Panc1 (cell line): ENCODE results near the gene ISYNA1. TPM values are rescaled to one million over a fixed set of nuclear protein-coding genes. Genes with fewer than 3 reads are reported as not detected.

Experiments used
- ATAC-seq: fragments of 200-7000 bp; cut with Tn5 transposase; 2 replicates; pipeline ENCODE4 v1.9.1; 2020; ENCODE audit warnings: mild to moderate bottlenecking, moderate library complexity
- BruUV-seq: library from RNA; stranded (reverse); fragments of 400-500 nt; replicated peaks from 2 replicates; lab custom pipeline; 2021; lab: Mats Ljungman, UMichigan
- CTCF ChIA-PET: fragments of 300-600 bp; sonication (Branson Sonifier 250); formaldehyde crosslinking; loops from one replicate; lab custom pipeline; 2022; ENCODE audit warnings: antibody characterized with exemption; lab: Charles Lee
- POLR2A ChIA-PET: fragments of 300-600 bp; sonication (Branson Sonifier 250); formaldehyde crosslinking; loops from one replicate; lab custom pipeline; 2022; ENCODE audit warnings: antibody characterized with exemption; lab: Charles Lee
- DNase-seq: peaks from one replicate; pipeline ENCODE4 v3.0.0-alpha.2; 2010; ENCODE audit warnings: low read depth, low spot score
- H3K27ac ChIP-seq: 2 replicates; pipeline ENCODE4 v1.5.1; 2011; ENCODE audit warnings: mild to moderate bottlenecking, low read length, inconsistent platforms
- H3K27me3 ChIP-seq: fragments of 200-500 bp; sonication (Bioruptor generic); 2 replicates; pipeline ENCODE4 v1.6.0; 2014; ENCODE audit warnings: low read length, inconsistent platforms; ENCODE audit not compliant: control insufficient read depth, insufficient read depth
- H3K36me3 ChIP-seq: fragments of 200-500 bp; sonication (Bioruptor generic); 2 replicates; pipeline ENCODE4 v1.5.1; 2014; ENCODE audit warnings: inconsistent platforms, mild to moderate bottlenecking, low read length, moderate library complexity; ENCODE audit not compliant: control insufficient read depth, insufficient read depth
- H3K4me1 ChIP-seq: 2 replicates; pipeline ENCODE4 v1.5.1; 2011; ENCODE audit warnings: inconsistent platforms, mild to moderate bottlenecking, low read length, moderate library complexity; ENCODE audit not compliant: control insufficient read depth, insufficient read depth
- H3K4me3 ChIP-seq, 2 experiments: 2 replicates each; pipeline ENCODE4 v1.5.1; 2011 to 2012; ENCODE audit warnings: low read depth in 2 of 2, low read length in 2 of 2, mild to moderate bottlenecking in 2 of 2, inconsistent platforms in 1 of 2, moderate library complexity in 1 of 2
- H3K9me3 ChIP-seq: fragments of 200-500 bp; sonication (Bioruptor generic); 2 replicates; pipeline ENCODE4 v1.5.1; 2014; ENCODE audit warnings: low read depth, mild to moderate bottlenecking, inconsistent platforms, low read length, moderate library complexity; ENCODE audit not compliant: control insufficient read depth, insufficient read depth
- POLR2AphosphoS5 ChIP-seq: IDR thresholded peaks from 2 replicates; pipeline ENCODE4 v1.6.1; 2012; ENCODE audit warnings: mild to moderate bottlenecking, low read depth, low read length, moderate library complexity
- REST ChIP-seq, 2 experiments: IDR thresholded peaks; 2 replicates each; pipeline ENCODE4 v1.6.1; 2011 to 2012; ENCODE audit warnings: low read depth in 2 of 2, control low read depth in 1 of 2, low read length in 1 of 2, mild to moderate bottlenecking in 1 of 2, moderate library complexity in 1 of 2; ENCODE audit not compliant: insufficient read depth in 1 of 2
- SIN3A ChIP-seq: IDR thresholded peaks from 2 replicates; pipeline ENCODE4 v1.6.1; 2012; ENCODE audit warnings: low read depth, mild to moderate bottlenecking, low read length, moderate library complexity, borderline replicate concordance; ENCODE audit not compliant: insufficient read depth
- TCF7L2 ChIP-seq: IDR thresholded peaks from 2 replicates; pipeline ENCODE4 v1.6.1; 2011; ENCODE audit warnings: mild to moderate bottlenecking, low read depth, low read length, inconsistent platforms
- in situ Hi-C: cut with HindIII; loops from 2 replicates; pipeline ENCODE4 v1.10.0; 2016; ENCODE audit warnings: low sequenced_read_pairs, low pct_unique_long_range_greater_than_20kb
- intact Hi-C: fragments of 100-400 bp; cut with micrococcal nuclease; formaldehyde crosslinking; loops from one replicate; pipeline ENCODE4 v1.10.0; 2022; ENCODE audit not compliant: unreplicated experiment
- total RNA-seq: library from RNA; stranded (reverse); gene quantifications from one replicate; pipeline ENCODE4 v1.2.1, GENCODE V29; 2021; ENCODE audit not compliant: unreplicated experiment
- TF ChIP-seq, protein P1 (sequence below): fragments of 450-650 bp; IDR thresholded peaks from 2 replicates; pipeline ENCODE4 v1.5.1; 2017; ENCODE audit warnings: mild to moderate bottlenecking

Gene ISYNA1
- total RNA-seq, 1 experiment from 2014 or later = 351 TPM

- TF ChIP-seq, protein P1, sequence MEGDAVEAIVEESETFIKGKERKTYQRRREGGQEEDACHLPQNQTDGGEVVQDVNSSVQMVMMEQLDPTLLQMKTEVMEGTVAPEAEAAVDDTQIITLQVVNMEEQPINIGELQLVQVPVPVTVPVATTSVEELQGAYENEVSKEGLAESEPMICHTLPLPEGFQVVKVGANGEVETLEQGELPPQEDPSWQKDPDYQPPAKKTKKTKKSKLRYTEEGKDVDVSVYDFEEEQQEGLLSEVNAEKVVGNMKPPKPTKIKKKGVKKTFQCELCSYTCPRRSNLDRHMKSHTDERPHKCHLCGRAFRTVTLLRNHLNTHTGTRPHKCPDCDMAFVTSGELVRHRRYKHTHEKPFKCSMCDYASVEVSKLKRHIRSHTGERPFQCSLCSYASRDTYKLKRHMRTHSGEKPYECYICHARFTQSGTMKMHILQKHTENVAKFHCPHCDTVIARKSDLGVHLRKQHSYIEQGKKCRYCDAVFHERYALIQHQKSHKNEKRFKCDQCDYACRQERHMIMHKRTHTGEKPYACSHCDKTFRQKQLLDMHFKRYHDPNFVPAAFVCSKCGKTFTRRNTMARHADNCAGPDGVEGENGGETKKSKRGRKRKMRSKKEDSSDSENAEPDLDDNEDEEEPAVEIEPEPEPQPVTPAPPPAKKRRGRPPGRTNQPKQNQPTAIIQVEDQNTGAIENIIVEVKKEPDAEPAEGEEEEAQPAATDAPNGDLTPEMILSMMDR = no peak
- TF ChIP-seq REST (IDR thresholded peaks at IDR 0.05; ENCODE audit: insufficient read depth in 1 of 2, low read depth in 2 of 2, low read length in 1 of 2) (no peak), POLR2AphosphoS5 (no peak), SIN3A (no peak), TCF7L2 (no peak)
- ATAC-seq (no peak), DNase-seq (no peak)
- no peak overlapping the region for H3K27ac ChIP-seq
- BruUV-seq = no TSS peak
- H3K4me3 ChIP-seq = no peak overlapping the region
- ChIA-PET POLR2A (no interaction called here), CTCF (interaction anchor here (0.5 kb wide), 1 partner anchor 14 kb away, joined by 4 read pairs; no protein-coding TSS in a partner anchor)
- intact Hi-C loops (no loop called here), in situ Hi-C loops (no loop called here)
- H3K27me3 ChIP-seq = no peaks in the 10 kb centered on the region
- no peaks in the 10 kb centered on the region for H3K9me3 ChIP-seq
- H3K4me1 ChIP-seq = peaks cover 18% of the 10 kb centered on the region
- no peaks in the 10 kb centered on the region; the same call in 1 of the 2 replicates for H3K36me3 ChIP-seq
These were observed 18.3 kb upstream of the ISYNA1 start for GRCh38 chr19:18456279-18456678.

- Histone ChIP-seq H3K27ac (no peak overlapping the region), H3K4me3 (no peak overlapping the region), H3K9me3 (no peaks in the 10 kb centered on the region), H3K27me3 (no peaks in the 10 kb centered on the region), H3K36me3 (no peaks in the 10 kb centered on the region), H3K4me1 (0 out of 2 replicates have a peak, but pooled peaks cover 10% of the 10 kb centered on the region)
- ChIA-PET CTCF (interaction anchor here (0.6 to 0.8 kb wide), 4 partner anchors 8 to 257 kb away, joined by 3 to 4 read pairs (median 3); no protein-coding TSS in a partner anchor), POLR2A (interaction anchor here (0.6 kb wide), 1 partner anchor 8 kb away, joined by 4 read pairs; no protein-coding TSS in a partner anchor)
- TF ChIP-seq SIN3A = no peak
- no peak for TF ChIP-seq REST (IDR thresholded peaks at IDR 0.05; ENCODE audit: insufficient read depth in 1 of 2, low read depth in 2 of 2, low read length in 1 of 2)
- no peak for TF ChIP-seq POLR2AphosphoS5
- TF ChIP-seq, protein P1 = no peak
- no peak for TF ChIP-seq TCF7L2
- BruUV-seq = no TSS peak
- no peak for DNase-seq
- peak; percentile 66 for ATAC-seq
- intact Hi-C loops (no loop called here), in situ Hi-C loops (no loop called here)
These were observed 15.5 kb upstream of the ISYNA1 start for GRCh38 chr19:18453269-18454024.
